B cell (primary cell): ENCODE results near the gene TFF3. TPM values are rescaled to one million over a fixed set of nuclear protein-coding genes. Genes with fewer than 3 reads are reported as not detected.

Source experiments
- ATAC-seq: fragments of 200-7000 bp; cut with Tn5 transposase; one replicate; pipeline ENCODE4 v1.10.0; 2021; ENCODE audit warnings: low read depth, mild to moderate bottlenecking, moderate number of reproducible peaks, moderate library complexity
- CTCF ChIA-PET: fragments of 350-600 bp; sonication (Branson Sonifier 250); formaldehyde crosslinking; loops from one replicate; lab custom pipeline; 2021; ENCODE audit warnings: antibody characterized with exemption, inconsistent platforms; lab: Charles Lee
- POLR2A ChIA-PET: fragments of 350-600 bp; sonication (Branson Sonifier 250); formaldehyde crosslinking; loops from one replicate; lab custom pipeline; 2021; ENCODE audit warnings: antibody characterized with exemption; lab: Charles Lee
- DNase-seq: peaks from one replicate; pipeline ENCODE4 v3.0.0; 2013
- H2AFZ ChIP-seq: 2 replicates; pipeline ENCODE4 v1.6.1; 2012; ENCODE audit warnings: mild to moderate bottlenecking, low read depth, low read length; ENCODE audit not compliant: insufficient read depth, poor library complexity, severe bottlenecking
- H3K27ac ChIP-seq, 2 donors: 1 replicate in 1 of 2; 2 replicates in 1 of 2; pipeline ENCODE4 v1.5.1; 2012 to 2013; ENCODE audit warnings: low read length in 2 of 2, mild to moderate bottlenecking in 2 of 2, moderate library complexity in 1 of 2
- H3K27me3 ChIP-seq, 4 experiments: fragments of 200-600 bp in 1 of 4; sonication (generic) in 1 of 4; replicated peaks in 1 of 4; 1 replicate in 2 of 4; 2 replicates in 2 of 4; pipeline versions ENCODE4 v1.6.1 to v1.7.0; 2013 to 2016; ENCODE audit warnings: low read length in 3 of 4, mild to moderate bottlenecking in 2 of 4, mixed read lengths in 1 of 4, moderate library complexity in 1 of 4; ENCODE audit not compliant: insufficient read depth in 4 of 4, control insufficient read depth in 3 of 4; ENCODE audit errors: control extremely low read depth in 1 of 4
- H3K36me3 ChIP-seq, 2 experiments: replicated peaks in 1 of 2; 1 replicate in 1 of 2; 2 replicates in 1 of 2; pipeline versions ENCODE4 v1.6.1 to v1.7.1; 2013; ENCODE audit warnings: low read length in 1 of 2; ENCODE audit not compliant: insufficient read depth in 2 of 2, control insufficient read depth in 1 of 2; ENCODE audit errors: control extremely low read depth in 1 of 2, extremely low read depth in 1 of 2
- H3K4me1 ChIP-seq, 2 donors: fragments of 200-600 bp in 1 of 2; sonication (generic) in 1 of 2; 1 replicate in 1 of 2; 2 replicates in 1 of 2; pipeline versions ENCODE4 v1.5.1 to v1.6.1; 2013 to 2017; ENCODE audit warnings: low read length in 2 of 2; ENCODE audit not compliant: control insufficient read depth in 2 of 2, insufficient read depth in 2 of 2
- H3K4me2 ChIP-seq: replicated peaks from 2 replicates; pipeline ENCODE3; 2012; ENCODE audit warnings: mild to moderate bottlenecking, low read depth, low read length; ENCODE audit not compliant: poor library complexity, severe bottlenecking
- H3K4me3 ChIP-seq, 5 experiments: fragments of 200-600 bp in 1 of 5; sonication (generic) in 1 of 5; 1 replicate in 3 of 5; 2 replicates in 2 of 5; pipeline versions ENCODE4 v1.5.1 to v1.7.0; 2011 to 2016; ENCODE audit warnings: low read length in 4 of 5, mild to moderate bottlenecking in 4 of 5, low read depth in 2 of 5, control low read depth in 1 of 5, moderate library complexity in 1 of 5; ENCODE audit not compliant: insufficient read depth in 1 of 5; ENCODE audit errors: control extremely low read depth in 1 of 5, extremely low read depth in 1 of 5
- H3K79me2 ChIP-seq: fragments of 200-600 bp; sonication (generic); one replicate; pipeline ENCODE4 v1.6.0; 2016; ENCODE audit warnings: low read length; ENCODE audit not compliant: control insufficient read depth, insufficient read depth
- H3K9ac ChIP-seq: fragments of 200-600 bp; sonication (generic); 2 replicates; pipeline ENCODE4 v1.6.1; 2017; ENCODE audit warnings: mild to moderate bottlenecking, low read length, moderate library complexity
- H3K9me3 ChIP-seq, 3 donors: one replicate each; pipeline versions ENCODE4 v1.6.1 to v1.7.1; 2013; ENCODE audit warnings: low read length in 2 of 3; ENCODE audit not compliant: control insufficient read depth in 2 of 3, insufficient read depth in 1 of 3; ENCODE audit errors: control extremely low read depth in 1 of 3
- H4K20me1 ChIP-seq: 2 replicates; pipeline ENCODE4 v1.6.0; 2012; ENCODE audit warnings: mild to moderate bottlenecking, low read length; ENCODE audit not compliant: insufficient read depth, control insufficient read depth, poor library complexity, severe bottlenecking
- H3K27ac Mint-ChIP-seq: one replicate; pipeline ENCODE4 v1.8.0; 2021; ENCODE audit warnings: mixed read lengths
- H3K27me3 Mint-ChIP-seq: one replicate; pipeline ENCODE4 v1.8.0; 2021; ENCODE audit warnings: mixed read lengths
- H3K4me1 Mint-ChIP-seq: one replicate; pipeline ENCODE4 v1.8.0; 2021; ENCODE audit warnings: mixed read lengths
- H3K4me3 Mint-ChIP-seq: one replicate; pipeline ENCODE4 v1.8.0; 2021; ENCODE audit warnings: mixed read lengths
- H3K9me3 Mint-ChIP-seq: one replicate; pipeline ENCODE4 v1.8.0; 2022; ENCODE audit warnings: mixed read lengths; ENCODE audit not compliant: insufficient read depth
- EZH2 ChIP-seq: IDR thresholded peaks from 2 replicates; pipeline ENCODE4 v1.6.1; 2012; ENCODE audit warnings: borderline replicate concordance, low read depth, mild to moderate bottlenecking, moderate library complexity, low read length; ENCODE audit not compliant: insufficient read depth, poor library complexity, severe bottlenecking
- WGBS: methylation state at CpG from one replicate; pipeline ENCODE4 v1.1.5; 2013; ENCODE audit warnings: missing lambda C conversion rate; ENCODE audit not compliant: insufficient coverage; 5-methylcytosine and 5-hydroxymethylcytosine counted together
- intact Hi-C: fragments of 100-400 bp; cut with micrococcal nuclease; formaldehyde crosslinking; loops from one replicate; pipeline ENCODE4 v1.10.0; 2022
- polyA plus RNA-seq: library from polyadenylated mRNA; depleted of rRNA; stranded (reverse); fragments of >200 nt; gene quantifications from 2 replicates; pipeline ENCODE4 v1.2.3, GENCODE V29; 2012
- total RNA-seq, 2 donors: library from RNA; stranded (reverse); fragments of 120-200 nt in 1 of 2; gene quantifications; 1 replicate in 1 of 2; 2 replicates in 1 of 2; pipeline versions ENCODE4 v1.2.3 to v1.2.4, GENCODE V29; 2013 to 2022
- TF ChIP-seq, protein P1 (sequence below): fragments of 200-600 bp; IDR thresholded peaks from one replicate; pipeline ENCODE4 v1.8.0; 2022; ENCODE audit warnings: antibody characterized with exemption, mild to moderate bottlenecking

TFF3 gene
- total and polyA plus RNA-seq, 2 donors (not counting 1 experiment from before 2014, with no cell fraction given) = not detected

DNA sequence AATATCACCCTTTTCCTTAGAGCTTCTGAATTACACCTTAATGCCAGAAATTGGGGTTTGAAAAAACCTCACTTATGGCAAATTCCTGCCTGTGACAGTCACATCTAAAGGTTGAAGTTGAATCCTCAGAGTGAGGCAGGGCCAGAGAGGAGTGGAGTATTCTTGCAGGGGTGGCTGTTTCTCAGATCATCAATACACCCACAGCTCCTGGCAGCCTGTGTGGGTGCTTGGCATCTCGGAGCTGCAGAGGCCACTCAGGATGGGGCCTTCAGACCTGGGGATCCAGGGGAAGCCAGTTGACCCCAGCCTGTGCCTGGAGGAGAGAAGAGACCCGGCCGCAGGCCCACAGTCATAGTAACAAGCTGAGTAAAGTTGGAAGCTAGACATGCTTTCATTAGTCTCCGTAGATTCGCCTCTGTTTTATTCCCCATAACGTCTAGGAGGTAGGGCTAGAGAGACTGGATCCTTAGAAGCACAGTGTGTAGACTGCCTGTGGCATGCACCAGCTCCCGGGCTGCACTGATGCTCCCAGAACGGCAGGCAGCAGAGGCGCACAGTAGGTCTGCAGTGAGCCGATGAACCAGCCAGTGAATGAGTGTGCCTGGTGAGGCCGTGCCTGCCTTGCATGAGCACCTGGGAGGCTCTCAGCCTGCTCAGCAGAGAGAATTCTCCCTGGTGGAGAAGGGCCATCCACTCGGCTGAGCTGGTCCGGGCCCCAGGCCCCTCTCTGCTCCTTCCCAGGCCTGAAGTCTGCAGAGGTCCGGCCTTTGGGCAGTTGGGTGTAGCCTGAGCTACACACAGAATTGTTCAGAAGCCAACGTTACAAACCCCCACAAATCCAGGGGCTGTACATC, 42.9 kb downstream of the TFF3 start:
- no peak overlapping the region for H3K4me3 ChIP-seq
- ChIA-PET CTCF (interaction anchor here (1.0 to 3.6 kb wide), 2 partner anchors 14 to 127 kb away, joined by 3 to 16 read pairs; no protein-coding TSS in a partner anchor), POLR2A (no interaction called here)
- 95% methylated on average over 13 of the region's 15 CpGs for WGBS
- ATAC-seq (no peak), DNase-seq (no peak)
- peaks cover 0 to 3% (median 0%) of the 10 kb centered on the region in 3 donors for H3K9me3 ChIP-seq
- H4K20me1 ChIP-seq = peaks cover 47% of the 10 kb centered on the region
- peaks cover 0 to 47% of the 10 kb centered on the region in 2 experiments for H3K36me3 ChIP-seq
- H3K4me3 Mint-ChIP-seq = no peak overlapping the region
- H2AFZ ChIP-seq = no peak overlapping the region
- intact Hi-C loops = no loop called here
- no peaks in the 10 kb centered on the region for H3K27me3 ChIP-seq
- TF ChIP-seq, protein P1, sequence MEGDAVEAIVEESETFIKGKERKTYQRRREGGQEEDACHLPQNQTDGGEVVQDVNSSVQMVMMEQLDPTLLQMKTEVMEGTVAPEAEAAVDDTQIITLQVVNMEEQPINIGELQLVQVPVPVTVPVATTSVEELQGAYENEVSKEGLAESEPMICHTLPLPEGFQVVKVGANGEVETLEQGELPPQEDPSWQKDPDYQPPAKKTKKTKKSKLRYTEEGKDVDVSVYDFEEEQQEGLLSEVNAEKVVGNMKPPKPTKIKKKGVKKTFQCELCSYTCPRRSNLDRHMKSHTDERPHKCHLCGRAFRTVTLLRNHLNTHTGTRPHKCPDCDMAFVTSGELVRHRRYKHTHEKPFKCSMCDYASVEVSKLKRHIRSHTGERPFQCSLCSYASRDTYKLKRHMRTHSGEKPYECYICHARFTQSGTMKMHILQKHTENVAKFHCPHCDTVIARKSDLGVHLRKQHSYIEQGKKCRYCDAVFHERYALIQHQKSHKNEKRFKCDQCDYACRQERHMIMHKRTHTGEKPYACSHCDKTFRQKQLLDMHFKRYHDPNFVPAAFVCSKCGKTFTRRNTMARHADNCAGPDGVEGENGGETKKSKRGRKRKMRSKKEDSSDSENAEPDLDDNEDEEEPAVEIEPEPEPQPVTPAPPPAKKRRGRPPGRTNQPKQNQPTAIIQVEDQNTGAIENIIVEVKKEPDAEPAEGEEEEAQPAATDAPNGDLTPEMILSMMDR = no peak
- no peak overlapping the region for H3K4me2 ChIP-seq
- H3K9me3 Mint-ChIP-seq = no peaks in the 10 kb centered on the region
- no peak overlapping the region for H3K27ac ChIP-seq
- peaks cover 17% of the 10 kb centered on the region for H3K4me1 Mint-ChIP-seq
- peaks cover 24% of the 10 kb centered on the region for H3K79me2 ChIP-seq
- H3K4me1 ChIP-seq = peaks cover 22 to 25% of the 10 kb centered on the region in 2 donors
- no peaks in the 10 kb centered on the region for H3K27me3 Mint-ChIP-seq
- no peak overlapping the region for H3K9ac ChIP-seq
- H3K27ac Mint-ChIP-seq = no peak overlapping the region

- ChIA-PET CTCF (interaction anchor here (2.6 to 3.4 kb wide), 2 partner anchors 12 to 125 kb away, joined by 11 to 29 read pairs; no protein-coding TSS in a partner anchor), POLR2A (no interaction called here)
- Histone ChIP-seq H3K36me3 (peaks cover 0 to 38% of the 10 kb centered on the region in 2 experiments), H3K27ac (no peak overlapping the region), H3K9ac (no peak overlapping the region), H3K4me1 (peaks cover 27 to 33% of the 10 kb centered on the region in 2 donors), H3K9me3 (peaks cover 0 to 3% (median 0%) of the 10 kb centered on the region in 3 donors), H3K4me2 (no peak overlapping the region), H3K4me3 (no peak overlapping the region), H3K27me3 (no peaks in the 10 kb centered on the region), H2AFZ (no peak overlapping the region), H4K20me1 (peaks cover 58% of the 10 kb centered on the region), H3K79me2 (peaks cover 36% of the 10 kb centered on the region)
- ATAC-seq = no peak
- Mint-ChIP-seq H3K9me3 (no peaks in the 10 kb centered on the region), H3K27me3 (no peaks in the 10 kb centered on the region), H3K27ac (no peak overlapping the region), H3K4me1 (peaks cover 28% of the 10 kb centered on the region), H3K4me3 (no peak overlapping the region)
- 95% methylated on average over 4 of the region's 6 CpGs for whole genome bisulfite sequencing
- no peak for TF ChIP-seq EZH2
- TF ChIP-seq, protein P1 = no peak
- intact Hi-C loops = no loop called here
- DNase-seq = no peak
Measured at GRCh38 chr21:42271065-42271464, 44.1 kb downstream of the TFF3 start.
